GM12874 (cell line): Measurements from ENCODE around the gene KRT75.

Experiments used
- CTCF ChIP-seq: IDR thresholded peaks from 2 replicates; pipeline ENCODE4 v1.5.1; 2011; ENCODE audit warnings: low read depth, mild to moderate bottlenecking, control low read depth, low read length, moderate library complexity; ENCODE audit not compliant: insufficient read depth

The KRT75 gene

GRCh38 chr12:52434081-52434733, at the start of gene KRT75:
Gene KRT75 (minus strand): TSS chr12:52434371. CDS start chr12:52434304, 67 bp downstream.
- TF ChIP-seq CTCF, result no peak

GRCh38 chr12:52480073-52480472, 45.9 kb upstream of the KRT75 start:
- TF ChIP-seq CTCF, result no peak

- no peak for TF ChIP-seq CTCF
Measured at GRCh38 chr12:52477651-52478050, 43.5 kb upstream of the KRT75 start.

GRCh38 chr12:52474212-52474611, 40.0 kb upstream of the KRT75 start:
- TF ChIP-seq CTCF, result no peak

- no peak for TF ChIP-seq CTCF
Measured at GRCh38 chr12:52473768-52474167, 39.6 kb upstream of the KRT75 start, which contains the start of gene KRT6C. Gene KRT6C (minus strand): TSS chr12:52473805. CDS start chr12:52473737, 68 bp downstream.

GRCh38 chr12:52469853-52470252, 35.7 kb upstream of the KRT75 start:
- TF ChIP-seq CTCF, result no peak

GRCh38 chr12:52464897-52465296, 30.7 kb upstream of the KRT75 start:
- no peak for TF ChIP-seq CTCF

GRCh38 chr12:52461693-52462092, 27.5 kb upstream of the KRT75 start:
- TF ChIP-seq CTCF, result no peak
